A673 (cell line): Measurements from ENCODE around the gene CLCN4.

ENCODE experiments used
- EZH2 ChIP-seq: fragments of 200-600 bp; sonication (generic); IDR thresholded peaks from 2 replicates; pipeline ENCODE4 v1.6.1; 2017; ENCODE audit warnings: borderline replicate concordance, low read depth, mild to moderate bottlenecking, mixed read lengths, antibody characterized with exemption, low read length; ENCODE audit not compliant: poor library complexity, severe bottlenecking
- TF ChIP-seq, protein P1 (sequence below): fragments of 300-800, 200-600 bp; sonication (generic); conservative IDR thresholded peaks from 2 replicates; pipeline ENCODE4 v1.5.1; 2017; ENCODE audit warnings: low read depth, mild to moderate bottlenecking, antibody characterized with exemption, low read length, moderate library complexity, mixed read lengths

DNA sequence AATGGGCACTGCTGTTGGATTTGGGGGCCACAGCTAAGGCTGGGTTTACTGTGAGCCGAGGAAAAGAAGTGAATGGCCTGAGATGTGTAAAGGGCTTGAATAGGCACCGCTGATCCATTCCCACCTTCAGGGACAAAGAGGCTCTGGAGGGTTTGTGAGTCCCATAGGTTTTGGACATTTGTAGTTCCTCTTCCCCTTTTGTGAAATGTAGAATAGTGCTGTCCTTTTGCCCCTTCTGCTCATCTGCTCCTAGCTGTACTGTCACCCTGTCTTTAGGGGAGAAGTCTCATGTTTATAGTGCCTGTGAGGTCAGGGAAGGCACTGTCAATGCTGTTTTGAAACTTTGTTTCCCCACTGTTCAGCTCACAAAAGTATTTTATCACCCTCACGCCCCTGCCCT, 26.4 kb upstream of the CLCN4 start:
- TF ChIP-seq, protein P1, sequence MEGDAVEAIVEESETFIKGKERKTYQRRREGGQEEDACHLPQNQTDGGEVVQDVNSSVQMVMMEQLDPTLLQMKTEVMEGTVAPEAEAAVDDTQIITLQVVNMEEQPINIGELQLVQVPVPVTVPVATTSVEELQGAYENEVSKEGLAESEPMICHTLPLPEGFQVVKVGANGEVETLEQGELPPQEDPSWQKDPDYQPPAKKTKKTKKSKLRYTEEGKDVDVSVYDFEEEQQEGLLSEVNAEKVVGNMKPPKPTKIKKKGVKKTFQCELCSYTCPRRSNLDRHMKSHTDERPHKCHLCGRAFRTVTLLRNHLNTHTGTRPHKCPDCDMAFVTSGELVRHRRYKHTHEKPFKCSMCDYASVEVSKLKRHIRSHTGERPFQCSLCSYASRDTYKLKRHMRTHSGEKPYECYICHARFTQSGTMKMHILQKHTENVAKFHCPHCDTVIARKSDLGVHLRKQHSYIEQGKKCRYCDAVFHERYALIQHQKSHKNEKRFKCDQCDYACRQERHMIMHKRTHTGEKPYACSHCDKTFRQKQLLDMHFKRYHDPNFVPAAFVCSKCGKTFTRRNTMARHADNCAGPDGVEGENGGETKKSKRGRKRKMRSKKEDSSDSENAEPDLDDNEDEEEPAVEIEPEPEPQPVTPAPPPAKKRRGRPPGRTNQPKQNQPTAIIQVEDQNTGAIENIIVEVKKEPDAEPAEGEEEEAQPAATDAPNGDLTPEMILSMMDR = no peak
- no peak for TF ChIP-seq EZH2
